ENCODE results near the gene ONECUT3.

DNA sequence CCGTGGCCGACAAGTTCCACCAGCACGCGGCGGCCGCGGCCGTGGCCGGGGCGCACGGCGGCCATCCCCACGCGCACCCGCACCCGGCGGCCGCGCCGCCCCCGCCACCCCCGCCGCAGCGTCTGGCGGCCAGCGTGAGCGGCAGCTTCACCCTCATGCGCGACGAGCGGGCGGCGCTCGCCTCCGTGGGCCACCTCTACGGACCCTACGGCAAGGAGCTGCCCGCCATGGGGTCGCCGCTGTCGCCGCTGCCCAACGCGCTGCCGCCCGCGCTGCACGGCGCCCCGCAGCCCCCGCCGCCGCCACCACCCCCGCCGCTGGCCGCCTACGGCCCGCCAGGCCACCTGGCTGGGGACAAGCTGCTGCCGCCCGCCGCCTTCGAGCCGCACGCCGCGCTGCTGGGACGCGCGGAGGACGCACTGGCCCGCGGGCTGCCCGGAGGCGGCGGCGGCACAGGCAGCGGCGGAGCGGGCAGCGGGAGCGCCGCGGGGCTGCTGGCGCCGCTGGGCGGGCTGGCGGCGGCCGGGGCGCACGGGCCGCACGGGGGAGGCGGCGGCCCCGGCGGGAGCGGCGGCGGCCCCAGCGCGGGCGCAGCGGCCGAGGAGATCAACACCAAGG is 821 bp downstream of the ONECUT3 start:
- TF ChIP-seq, protein P1, sequence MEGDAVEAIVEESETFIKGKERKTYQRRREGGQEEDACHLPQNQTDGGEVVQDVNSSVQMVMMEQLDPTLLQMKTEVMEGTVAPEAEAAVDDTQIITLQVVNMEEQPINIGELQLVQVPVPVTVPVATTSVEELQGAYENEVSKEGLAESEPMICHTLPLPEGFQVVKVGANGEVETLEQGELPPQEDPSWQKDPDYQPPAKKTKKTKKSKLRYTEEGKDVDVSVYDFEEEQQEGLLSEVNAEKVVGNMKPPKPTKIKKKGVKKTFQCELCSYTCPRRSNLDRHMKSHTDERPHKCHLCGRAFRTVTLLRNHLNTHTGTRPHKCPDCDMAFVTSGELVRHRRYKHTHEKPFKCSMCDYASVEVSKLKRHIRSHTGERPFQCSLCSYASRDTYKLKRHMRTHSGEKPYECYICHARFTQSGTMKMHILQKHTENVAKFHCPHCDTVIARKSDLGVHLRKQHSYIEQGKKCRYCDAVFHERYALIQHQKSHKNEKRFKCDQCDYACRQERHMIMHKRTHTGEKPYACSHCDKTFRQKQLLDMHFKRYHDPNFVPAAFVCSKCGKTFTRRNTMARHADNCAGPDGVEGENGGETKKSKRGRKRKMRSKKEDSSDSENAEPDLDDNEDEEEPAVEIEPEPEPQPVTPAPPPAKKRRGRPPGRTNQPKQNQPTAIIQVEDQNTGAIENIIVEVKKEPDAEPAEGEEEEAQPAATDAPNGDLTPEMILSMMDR (IDR thresholded peaks at IDR 0.05; ENCODE audit: low read length), result no peak
- TF ChIP-seq EZH2phosphoT487 (IDR thresholded peaks at IDR 0.05; ENCODE audit: low read length) (no peak), EZH2 (optimal IDR thresholded peaks at IDR 0.05; ENCODE audit: low read depth, low read length) (no peak)
